ENCODE data around the gene SERP1.

Gene SERP1

DNA sequence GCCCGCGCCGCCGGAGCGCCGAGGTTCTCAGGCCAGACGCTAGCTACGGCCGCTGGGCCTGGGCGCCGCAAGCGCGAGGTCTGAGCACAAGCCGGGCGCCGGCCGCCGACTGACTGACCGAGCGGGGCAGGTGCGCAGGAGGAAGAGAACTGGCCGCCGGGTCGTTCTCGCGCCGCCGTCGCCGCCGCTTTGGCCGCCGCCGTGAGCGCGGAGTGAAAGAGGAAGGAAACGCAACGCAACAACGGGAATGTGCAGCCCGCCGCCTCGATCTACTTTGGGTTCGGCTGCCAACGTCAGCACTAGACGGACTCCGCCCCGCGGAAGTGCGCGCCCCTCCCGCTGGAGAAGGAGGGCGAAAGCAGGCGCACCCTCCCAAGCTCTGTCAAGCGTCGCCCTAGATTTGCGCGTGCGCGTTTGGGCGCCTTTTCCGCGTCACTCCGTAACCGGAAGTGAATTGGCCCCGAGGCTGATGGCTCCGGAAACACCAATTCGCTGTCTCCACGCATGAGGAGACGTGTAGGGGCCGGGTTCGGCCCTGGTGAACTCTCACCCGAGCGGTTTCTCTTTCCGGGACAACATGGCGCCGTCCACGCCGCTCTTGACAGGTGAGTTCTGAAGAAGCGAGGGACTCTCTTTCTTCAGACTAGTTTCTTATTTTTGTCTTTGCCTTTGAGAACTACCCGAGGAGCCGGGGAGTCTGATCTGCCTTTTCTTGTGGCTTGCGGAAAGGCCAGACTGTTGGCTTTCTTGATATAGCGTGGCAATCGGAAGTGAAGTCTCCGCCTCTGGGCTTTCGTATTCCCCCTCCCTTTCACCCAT is at the start of gene SERP1, which contains the start of gene EIF2A:
Gene SERP1 (minus strand): TSS at position 271 of the 819 bp plus-strand sequence. CDS start 361 bp downstream, outside the sequence.
Gene EIF2A (plus strand): TSS at position 562 of the 819 bp plus-strand sequence. CDS start 16 bp downstream, at position 578.
- DNase-seq = peak; percentile 98

DNA sequence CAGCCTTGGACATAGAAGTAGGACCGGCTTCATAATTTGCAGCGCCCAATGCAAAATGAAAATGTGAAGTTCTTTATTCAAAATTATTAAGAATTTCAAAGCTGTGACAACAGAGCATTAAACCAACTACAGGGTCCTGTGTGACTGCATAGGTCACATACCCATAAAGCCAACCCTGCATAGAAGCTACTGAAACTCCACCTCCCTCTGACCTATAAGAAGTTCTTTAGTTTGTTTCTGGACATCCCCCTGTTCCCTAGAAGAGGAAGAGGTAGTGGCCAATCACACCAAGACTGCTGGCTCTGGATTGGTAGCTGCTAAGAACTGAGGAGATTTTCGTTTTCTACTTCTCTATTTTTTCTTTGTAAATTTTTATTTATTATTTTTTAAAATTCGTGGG is 47.9 kb upstream of the SERP1 start:
- DNase-seq = no peak

DNA sequence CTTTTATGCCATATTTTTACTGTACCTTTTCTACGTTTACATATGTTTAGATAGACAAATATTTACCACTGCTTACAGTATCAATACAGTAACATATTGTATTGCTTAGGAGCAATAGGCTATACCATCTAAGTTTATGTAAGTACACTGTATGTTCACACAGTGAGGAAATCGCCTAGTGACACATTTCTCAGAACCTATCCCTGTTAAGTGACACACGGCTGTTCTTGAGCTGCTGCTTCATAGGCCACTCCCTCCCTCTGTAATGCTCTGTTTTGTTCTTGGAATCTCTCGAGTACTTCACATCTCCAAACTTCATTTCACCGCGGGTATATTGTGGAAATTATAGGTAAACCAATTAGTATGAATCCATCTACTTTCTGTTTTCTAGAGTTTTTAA is 43.5 kb upstream of the SERP1 start:
- no peak for DNase-seq

DNA sequence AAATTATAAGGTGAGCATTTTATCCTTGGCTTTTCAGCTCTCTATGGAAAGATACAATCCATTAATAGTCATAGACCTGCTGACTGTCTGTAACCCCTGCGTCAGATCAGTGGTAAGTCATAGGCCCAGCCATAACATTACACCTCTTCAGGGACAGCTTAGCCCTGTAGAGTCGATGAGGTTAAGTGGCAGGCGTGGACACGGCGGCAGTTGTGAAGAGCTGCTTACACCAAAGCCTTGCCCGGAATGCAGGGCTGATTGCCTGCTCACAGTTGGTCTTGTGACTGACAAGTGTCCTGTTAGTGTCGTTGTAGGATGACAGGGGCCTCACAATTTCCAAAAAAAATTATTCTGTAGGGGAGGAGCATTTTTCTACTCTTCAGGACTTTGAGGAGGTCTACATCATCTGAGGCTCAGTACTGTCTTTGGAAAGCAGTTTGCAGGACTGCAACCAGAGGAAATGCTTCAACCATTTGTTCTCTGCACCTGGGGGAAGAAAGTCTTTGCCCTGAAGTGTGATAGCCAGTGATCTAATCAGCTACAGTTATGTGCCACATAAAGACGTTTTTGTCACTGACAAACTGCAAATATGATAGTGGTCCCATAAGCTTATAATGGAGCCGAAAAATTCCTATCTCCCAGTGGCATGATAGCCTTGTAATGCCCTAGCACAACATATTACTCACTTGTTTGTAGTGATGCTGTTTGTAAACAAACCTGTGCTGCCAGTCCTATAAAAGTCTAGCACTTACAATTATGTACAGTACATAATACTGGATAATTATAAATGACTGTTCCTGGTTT is 41.9 kb upstream of the SERP1 start:
- no peak for DNase-seq

DNA sequence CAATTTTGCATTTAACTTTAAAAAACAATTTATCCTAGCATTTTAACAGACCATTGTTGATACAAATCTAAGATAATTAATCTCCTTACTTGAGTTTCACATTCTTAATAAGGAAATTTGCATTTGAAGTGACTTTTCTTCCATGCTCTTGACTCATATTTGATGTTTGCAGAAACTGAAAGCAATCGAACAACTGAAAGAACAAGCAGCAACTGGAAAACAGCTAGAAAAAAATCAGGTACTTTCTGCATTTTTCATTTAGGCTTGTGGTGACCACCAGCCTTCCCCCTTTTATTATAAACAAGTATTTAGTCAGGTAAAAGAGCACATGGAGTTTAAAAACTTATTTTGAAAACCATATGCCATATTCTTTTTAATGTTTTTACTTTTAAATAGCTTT is 36.7 kb upstream of the SERP1 start:
- DNase-seq = no peak

DNA sequence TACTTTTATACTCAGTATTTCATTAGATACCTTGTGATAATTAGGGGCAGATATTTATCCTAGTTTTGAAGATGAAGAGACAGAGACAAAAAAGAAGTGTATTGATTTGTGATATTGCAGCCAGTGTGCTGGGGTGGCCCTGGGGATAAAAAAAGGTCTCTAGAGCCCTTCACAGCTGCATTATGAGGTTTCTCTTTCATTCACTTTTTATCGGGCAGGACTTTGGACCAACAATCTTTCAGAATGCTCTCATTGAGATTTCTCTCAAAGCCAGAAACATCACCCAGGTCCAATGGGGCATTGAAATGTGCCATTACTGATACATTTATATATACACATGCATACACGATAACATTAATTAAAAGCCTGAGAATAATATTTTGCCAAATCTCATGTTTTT is 36.3 kb upstream of the SERP1 start:
- DNase-seq = no peak

DNA sequence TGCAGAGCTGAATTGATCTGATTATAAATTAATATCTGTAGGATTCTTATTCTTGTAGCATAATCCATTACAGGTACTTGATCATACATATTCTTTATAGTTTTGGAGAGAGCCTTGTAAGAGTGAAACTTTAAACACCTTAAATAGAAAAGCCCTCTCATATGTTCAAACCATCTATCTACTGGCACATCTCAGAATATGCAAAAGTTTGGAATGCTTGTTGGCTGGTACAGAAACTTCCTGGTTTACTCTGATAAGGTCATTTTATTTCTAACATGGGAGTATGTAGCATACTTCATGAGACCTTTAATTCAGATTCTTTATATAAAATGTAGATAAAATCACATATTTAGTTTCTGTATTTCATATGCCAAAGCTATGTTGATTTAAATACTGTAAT is 34.9 kb upstream of the SERP1 start:
- DNase-seq = no peak

DNA sequence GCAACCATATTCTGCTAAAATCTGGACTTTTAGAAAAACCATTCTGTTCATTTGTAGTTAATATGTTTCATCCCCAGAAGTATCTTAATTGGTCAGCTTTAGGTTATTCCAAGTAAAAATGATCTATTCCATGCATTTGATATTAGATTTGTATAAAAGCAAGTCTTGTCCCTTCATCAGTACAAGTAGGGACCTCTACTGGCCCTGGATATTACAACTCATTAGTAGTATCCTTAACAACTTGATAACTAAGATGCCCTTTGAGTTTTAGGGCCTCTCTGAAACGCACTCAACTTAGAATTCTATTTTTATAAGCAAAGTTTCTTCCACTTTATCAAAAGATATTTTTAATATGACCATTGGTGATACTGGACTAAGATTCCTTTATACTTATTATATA is 31.6 kb upstream of the SERP1 start:
- no peak for DNase-seq

DNA sequence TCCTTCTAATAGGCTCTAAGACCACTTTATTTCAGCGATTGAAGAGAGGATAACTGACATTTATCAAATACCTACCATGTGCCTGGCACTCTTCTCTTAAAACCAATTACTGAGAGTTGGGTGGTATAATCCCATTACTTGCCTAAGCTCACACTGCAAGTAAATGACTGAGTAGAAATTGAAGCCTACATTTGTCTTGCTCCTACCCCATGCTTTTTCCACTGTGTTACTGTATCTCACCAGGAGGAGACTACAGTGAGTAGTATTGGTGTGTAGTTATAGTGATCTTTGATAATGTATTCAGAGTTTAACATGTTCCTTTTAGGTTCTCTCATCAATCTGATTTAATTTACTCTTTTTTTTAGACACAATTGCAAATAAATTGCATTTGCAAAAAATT is 21.0 kb upstream of the SERP1 start:
- DNase-seq = no peak

DNA sequence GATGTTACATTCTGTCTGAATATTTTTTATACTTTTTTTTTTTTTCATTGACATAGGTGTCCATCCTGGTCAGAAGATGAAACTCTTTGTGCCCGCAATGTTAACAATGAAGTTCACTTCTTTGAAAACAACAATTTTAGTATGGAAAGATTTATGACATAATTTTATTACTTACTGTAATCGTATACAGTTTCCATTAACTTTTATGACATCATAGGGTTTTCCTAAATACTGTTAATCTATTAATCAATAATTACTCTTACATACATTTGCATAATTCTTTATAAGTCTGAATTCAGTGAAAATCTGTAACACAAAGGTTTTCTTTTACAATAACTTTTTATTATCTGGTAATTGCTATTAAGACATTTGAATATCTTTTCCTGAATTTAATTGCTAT is 17.9 kb upstream of the SERP1 start:
- DNase-seq = no peak

DNA sequence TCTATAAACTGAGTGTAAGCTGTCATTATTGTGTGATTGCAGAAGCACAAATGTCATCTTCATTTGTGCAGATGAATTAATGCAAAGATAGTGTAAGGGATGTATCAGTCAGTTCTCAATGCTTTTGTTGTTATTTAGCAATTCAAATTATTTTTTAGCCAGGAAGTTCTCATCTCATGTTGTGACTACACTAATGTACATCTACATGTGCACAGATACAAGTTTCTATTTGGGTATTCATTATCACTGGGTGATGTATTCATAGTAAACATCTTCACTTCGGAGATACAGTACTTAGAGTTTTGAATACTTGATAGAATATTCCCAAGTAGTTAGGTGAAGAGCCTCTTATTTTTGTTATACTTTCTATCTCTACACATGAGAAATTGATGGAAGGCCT is 11.4 kb upstream of the SERP1 start:
- no peak for DNase-seq

DNA sequence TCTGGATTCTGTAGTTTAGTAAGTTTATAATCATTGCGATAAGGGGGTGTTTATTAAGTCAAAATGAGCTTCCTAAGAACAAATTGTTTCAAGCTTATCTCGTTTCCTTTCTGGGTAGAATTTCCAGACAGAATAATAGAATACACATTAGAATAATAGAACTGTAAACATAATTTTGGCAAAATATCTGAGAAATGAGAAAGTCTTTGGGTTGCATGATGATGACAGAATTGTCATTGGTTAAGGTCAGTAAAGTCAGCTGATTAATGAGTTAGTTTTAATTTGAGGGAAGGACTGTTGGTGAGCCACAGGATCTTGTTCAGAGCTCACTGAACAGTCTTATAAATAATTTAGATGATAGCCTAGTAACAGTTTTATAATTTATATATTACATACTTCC is 10.5 kb upstream of the SERP1 start:
- DNase-seq = no peak

DNA sequence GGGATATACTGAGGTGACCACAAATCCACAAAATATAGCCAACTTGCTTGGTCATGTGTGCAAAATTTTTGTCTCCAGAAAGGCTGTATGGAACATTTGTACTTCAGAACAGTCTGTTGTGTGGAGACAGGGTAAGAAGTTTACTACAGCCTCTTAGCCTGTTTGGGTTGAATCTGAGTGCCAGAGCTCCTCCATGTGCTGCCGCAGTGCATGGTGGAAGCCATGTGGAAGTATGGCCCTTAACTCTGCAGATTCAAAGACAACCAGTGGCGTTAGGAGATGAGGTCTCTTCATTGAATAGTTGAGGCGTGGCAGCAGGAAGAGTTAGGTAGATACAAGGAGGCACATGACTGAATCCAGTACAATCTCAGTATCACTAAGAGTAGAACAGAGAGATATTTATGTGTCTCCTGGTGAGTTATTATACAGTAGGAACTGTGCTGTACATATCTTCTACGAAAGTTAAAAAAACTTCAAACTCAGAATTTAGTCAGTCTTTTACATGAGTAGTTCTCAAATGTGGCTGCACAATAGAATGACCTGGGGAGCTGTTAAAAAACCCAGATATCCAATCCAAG is 9.7 kb upstream of the SERP1 start:
- DNase-seq = no peak

DNA sequence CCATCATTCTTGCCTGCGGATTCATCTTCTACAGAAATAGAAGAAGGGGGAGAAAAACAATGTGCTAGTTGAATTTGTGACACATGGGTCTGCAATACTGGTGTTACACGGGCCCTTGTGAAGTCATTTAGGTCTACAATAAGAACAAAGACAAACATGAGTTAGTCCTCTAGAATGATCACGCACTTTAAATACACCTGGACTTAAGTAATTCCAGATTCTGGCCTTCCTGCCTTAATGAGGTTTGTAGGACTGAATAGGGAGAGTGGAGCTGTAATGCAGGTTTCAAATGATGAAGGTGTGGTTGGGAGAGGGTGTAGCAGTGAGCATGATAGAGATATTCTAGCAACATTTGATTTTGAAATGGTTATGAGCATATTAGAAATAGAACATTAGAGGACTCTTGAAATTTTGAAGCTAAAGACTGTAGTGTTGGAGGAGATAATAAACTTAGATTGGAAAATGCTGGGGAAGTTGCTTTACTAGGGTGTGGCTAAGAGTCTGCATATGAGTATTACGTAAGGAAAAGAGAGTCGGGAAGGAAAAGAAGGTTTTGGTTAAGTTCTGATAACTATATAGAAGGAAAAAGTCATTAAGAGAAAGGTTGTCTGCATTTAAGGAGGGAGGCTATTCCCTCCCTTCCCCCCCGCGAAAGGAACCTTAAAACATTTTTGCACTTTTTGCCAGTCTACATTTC is 897 bp upstream of the SERP1 start:
- no peak for DNase-seq

DNA sequence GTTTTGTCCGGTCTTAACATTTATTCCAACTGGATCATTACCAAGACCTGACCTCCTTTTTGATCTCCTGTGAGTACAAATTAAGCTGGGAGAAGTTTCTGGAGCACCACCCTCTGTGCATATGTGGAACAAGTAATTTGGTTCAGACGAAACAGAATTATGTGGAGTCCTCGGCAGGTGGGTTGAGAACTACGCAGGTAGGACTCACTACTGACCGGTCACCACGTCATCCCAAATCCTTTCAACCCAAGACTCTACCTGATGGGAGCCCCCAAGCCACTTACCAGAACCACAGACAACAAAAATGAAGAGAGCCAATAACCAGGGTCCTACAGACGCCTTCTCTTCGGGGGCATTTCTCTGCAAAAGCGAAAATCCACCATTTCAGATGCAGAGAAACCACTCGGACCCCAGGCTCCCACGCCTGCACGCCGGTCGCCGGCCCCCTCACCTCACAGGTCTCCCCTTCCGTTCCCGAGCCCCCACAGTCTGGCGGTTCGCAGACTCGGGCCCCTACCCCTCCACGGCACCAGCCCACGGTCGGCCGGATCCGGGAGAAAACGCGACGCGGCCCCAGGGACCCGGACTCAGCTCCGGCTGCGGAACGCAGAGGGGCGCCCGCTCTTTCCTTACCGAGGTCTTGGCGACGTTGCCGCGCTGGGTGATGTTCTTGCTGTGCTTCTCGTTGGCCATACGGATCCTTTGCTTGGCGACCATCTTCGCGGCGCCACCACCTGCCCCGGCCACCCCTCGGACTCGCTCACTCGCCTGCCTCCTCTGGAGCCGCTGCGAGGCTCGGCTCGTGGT is 674 bp downstream of the SERP1 start:
- DNase-seq = peak; percentile 57

DNA sequence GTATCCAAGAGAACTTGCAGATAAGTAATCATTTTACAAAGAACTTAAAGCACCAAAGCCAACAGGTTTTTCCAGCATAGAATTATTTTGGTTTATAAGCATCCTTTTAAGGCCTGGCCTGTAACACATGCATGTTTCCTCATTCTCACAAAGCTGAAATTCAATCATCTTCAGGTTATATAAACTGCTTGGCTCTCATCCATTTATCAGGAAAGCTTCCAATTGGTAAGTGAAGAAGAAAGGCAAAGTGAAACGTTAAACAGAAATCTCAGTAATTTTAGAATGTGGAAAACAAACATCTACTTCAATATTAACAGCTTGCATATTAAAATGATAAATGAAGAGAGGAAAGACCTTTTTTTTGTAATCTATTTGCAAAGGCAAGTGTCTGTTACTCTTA is 1.6 kb downstream of the SERP1 start:
- DNase-seq = no peak

DNA sequence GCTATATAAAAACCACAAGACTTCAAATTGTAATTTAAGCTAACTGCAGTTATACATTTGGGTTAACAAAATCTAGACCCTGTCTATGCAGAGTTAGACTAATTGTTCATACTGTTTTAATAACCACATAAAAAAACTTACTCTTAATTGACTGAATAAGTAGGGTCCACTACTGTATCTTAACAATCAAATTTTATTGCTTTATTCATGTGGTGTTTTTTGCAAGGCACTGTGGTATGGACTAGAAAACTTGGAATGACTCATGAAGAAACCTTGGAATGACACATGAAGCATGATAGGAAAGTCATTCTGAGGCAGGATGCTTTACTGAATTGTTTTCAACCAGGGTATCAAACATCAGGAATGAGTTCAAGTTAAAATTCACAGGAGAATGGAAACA is 2.3 kb downstream of the SERP1 start:
- no peak for DNase-seq

DNA sequence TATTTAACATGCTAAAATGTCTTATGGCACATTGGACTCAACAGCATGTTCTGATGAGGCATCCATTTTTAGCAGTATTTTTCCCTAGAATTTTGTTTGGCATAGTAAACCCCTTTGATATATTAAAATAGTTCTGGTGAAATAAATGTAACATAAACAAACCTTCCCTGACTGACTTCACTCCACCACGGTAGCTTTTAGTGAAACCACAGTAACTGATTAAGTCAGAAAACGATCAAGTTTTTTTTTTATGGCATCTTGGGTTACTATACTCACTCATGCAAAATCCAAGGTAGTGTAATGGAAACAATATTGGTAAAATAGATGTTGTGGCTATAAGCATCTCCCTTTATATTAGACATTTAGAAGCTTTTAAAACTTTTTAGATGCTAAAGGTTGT is 2.8 kb downstream of the SERP1 start:
- no peak for DNase-seq

DNA sequence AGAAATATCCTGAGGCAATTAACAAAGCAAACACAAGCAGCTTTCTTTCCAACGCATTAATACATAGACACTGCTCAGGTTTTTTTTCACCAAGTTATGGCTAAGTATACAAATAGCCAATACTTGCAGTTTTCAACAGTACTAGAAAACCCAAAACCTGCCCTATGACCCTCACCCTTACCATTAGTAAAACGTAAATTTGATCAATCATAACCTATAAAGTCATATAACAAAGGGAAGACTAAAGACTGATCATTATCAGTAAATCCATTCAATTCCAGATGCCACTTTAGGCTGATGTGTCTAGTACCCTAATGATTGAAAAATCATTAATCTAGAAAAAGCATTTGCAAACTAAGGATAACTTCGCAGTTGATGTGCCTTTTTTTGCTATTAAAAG is 3.2 kb downstream of the SERP1 start:
- no peak for DNase-seq

DNA sequence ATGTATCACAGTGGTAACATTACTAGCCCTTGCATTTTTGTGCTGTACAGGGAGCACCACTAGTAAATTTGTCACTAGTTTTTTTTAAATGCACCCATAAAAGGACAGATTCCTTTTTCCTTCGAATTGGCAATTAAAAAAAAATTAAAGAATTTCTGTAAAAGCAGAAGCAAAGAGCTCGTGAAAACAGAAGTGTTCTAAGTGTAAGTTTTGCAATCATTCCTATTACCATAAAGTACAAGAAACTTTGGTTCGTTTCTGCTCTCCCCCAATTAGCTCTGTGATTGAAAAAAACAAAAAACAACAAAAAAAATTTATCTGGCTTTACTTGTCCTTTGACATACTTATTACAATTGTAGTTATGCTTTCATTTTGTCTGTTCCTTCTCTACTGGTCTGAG is 5.3 kb downstream of the SERP1 start:
- DNase-seq = no peak

DNA sequence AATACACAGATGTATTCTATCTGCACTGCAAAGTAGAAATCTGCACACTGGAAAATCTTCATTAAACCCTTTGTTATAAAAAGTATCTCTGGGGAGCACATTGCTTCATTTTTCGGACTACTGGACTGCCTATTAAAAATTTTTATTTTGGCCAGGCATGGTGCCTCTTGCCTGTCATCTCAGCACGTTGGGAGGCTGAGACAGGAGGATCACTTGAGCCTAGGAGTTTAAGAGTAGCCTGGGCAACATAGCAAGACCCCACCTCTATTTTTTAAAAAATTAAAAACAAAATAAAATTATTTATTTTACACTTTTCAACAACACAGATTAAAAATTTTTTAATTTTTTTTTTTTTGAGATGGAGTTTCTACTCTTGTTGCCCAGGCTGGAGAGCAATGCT is 6.0 kb downstream of the SERP1 start:
- DNase-seq = no peak
